Astrocyte of the spinal cord (primary cell): ENCODE data around the gene SPATS2L.
A peak's percentile ranks its signal among the peaks of the same experiment; 100 is the strongest.

Source experiments
- DNase-seq: peaks from one replicate; pipeline ENCODE4 v3.0.0; 2011; ENCODE audit warnings: low read depth, low spot score
- H3K4me3 ChIP-seq: 2 replicates; pipeline ENCODE4 v1.5.1; 2011; ENCODE audit warnings: low read depth, mild to moderate bottlenecking, low read length, moderate library complexity
- in situ Hi-C: cut with HindIII; loops from 2 replicates; pipeline ENCODE4 v1.10.0; 2017; ENCODE audit warnings: low sequenced_read_pairs
- TF ChIP-seq, protein P1 (sequence below): IDR thresholded peaks from 2 replicates; pipeline ENCODE4 v1.5.1; 2012; ENCODE audit warnings: low read depth, mild to moderate bottlenecking, low read length, inconsistent platforms

Gene SPATS2L

DNA sequence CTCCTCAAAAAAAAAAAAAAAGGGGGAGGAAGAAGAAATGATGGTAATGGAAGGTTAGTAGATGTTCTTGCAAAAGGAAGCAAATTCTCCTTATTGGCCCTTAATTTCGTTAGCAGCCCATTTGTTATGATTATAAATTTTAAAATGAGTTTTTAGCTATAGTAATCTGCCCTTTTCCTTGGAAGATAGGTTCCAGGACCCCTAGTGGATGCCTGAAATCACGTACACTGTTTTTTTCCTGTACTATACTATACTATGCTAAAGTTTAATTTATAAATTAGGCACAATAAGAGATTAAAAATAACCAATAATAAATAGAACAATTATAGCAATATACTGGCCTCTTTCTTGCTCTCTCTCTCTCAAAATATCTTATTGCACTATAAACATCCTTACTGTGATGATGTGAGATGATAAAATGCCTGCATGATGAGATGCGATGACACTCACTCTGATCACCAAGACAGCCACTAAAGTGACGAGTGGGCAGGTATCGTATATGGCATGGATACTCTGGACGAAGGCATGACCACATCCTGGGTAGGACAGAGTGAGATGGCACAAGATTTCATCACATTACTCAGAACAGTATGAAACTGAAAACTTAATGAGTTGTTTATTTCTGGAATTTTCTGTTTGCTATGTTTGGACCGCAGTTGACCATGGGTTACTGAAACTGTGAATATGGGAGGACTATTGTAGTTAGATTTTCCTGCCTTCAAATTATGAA, 116.2 kb downstream of the SPATS2L start:
- in situ Hi-C loops = no loop called here
- DNase-seq = no peak
- H3K4me3 ChIP-seq = no peak overlapping the region
- TF ChIP-seq, protein P1, sequence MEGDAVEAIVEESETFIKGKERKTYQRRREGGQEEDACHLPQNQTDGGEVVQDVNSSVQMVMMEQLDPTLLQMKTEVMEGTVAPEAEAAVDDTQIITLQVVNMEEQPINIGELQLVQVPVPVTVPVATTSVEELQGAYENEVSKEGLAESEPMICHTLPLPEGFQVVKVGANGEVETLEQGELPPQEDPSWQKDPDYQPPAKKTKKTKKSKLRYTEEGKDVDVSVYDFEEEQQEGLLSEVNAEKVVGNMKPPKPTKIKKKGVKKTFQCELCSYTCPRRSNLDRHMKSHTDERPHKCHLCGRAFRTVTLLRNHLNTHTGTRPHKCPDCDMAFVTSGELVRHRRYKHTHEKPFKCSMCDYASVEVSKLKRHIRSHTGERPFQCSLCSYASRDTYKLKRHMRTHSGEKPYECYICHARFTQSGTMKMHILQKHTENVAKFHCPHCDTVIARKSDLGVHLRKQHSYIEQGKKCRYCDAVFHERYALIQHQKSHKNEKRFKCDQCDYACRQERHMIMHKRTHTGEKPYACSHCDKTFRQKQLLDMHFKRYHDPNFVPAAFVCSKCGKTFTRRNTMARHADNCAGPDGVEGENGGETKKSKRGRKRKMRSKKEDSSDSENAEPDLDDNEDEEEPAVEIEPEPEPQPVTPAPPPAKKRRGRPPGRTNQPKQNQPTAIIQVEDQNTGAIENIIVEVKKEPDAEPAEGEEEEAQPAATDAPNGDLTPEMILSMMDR = peak; percentile 7

DNA sequence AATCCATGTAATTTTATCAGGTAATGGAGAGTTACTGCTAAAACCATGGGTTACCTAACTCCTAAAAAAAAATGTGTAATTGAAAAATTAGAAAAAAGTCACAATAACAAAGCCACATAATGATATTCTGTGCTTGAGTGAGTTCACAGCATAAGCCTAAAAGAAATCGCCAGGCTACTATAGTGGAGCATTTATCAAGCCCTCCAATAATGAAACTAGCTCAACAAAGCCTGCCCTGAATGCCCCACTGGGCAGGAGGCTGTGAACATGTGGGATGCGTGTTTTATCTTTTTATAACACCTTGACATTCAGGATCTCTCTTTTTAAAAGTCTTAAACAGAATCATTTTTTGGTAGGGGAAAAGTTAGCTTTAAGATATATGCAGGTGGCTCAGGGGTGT, 117.0 kb downstream of the SPATS2L start:
- TF ChIP-seq, protein P1 = no peak
- no peak overlapping the region for H3K4me3 ChIP-seq
- DNase-seq = no peak
- in situ Hi-C loops = no loop called here

DNA sequence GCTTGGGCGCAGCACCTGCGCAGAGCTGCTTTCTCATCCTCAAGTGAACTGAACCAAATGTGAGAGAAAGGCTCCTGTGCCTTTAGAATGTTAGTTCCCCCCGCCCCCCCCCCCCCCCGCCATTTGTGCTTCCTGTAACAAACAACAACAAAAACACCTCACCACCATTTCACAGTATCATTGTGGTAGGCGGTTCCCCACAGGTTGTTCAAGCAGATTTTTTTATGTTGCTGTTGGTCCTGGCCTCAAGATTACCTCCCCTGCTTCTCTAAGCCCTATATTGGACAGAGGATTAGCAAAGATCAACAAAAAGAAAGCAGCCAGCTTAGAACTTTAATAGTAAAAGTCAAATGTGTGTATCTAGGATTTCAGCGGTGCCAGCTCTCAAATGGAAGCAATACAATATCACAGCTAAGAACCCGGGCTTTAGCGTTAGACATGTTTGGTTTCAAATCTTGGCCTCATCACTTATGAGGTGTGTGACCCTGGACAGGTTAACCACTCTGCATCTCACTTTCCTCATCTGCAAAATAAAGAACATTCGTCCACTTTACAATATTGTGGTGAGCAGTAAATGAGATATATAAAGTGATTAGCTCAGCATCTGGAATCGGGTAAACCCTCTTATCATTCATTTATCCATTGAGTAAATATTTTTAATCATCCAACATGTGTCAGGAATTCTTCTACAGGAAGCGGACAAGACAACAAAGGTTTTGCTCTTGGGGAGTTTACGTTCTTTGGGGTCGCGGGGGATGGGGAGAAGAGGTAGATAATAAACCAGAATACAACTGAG, 118.7 kb downstream of the SPATS2L start:
- TF ChIP-seq, protein P1 = no peak
- in situ Hi-C loops = no loop called here
- no peak overlapping the region for H3K4me3 ChIP-seq
- DNase-seq = no peak

DNA sequence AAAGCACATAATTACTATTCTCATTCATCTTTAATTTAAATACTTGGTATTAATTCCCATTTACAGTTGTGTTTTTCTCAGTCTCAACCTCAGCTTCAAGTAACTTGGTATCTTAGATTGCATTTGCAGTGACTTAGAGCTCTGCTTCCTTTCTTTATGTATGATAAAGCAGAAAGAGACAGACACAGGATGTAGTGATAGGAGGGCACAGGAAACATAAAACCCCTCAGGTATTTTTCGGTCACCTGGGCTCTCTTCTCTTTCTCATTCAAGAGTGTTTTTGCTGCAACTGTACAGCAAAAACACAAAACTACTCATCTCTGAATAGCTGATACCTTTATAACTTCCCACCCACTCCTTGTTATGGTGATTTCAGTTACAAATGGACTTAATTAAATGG, 120.3 kb downstream of the SPATS2L start:
- in situ Hi-C loops = no loop called here
- TF ChIP-seq, protein P1 = no peak
- no peak for DNase-seq

DNA sequence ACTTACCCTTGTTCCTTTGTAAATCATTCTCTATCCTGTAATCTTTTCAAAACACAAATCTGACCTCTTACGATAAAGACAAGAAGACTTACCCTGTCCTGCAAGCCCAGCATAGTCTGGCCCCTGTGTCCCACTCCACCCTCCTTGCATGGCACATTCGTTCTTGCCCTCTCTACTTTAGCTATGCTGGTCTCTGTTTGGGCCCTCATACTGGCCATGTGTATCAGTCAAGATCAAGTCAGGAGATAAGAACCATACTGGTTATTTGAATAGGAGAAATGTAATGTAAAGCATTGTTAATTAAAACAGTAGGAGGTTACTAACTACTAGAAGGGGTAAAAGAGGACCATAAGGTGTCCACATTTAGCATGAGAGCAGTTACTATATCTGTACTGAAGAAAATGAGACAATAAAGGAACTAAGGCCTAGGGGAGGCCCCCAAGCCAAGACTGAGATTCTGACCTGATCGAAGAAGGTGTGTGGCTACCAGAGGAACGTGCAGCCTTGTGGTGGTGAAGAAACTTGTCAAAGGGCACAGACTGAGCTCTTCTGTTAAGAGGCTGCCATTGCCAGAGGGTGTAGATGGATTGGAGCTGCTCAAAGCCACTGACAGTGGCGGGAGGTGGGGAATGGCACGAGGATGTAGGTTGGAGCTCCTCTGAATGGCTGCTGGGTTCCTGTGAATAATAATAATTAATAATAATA, 122.6 kb downstream of the SPATS2L start:
- DNase-seq = no peak
- no peak overlapping the region for H3K4me3 ChIP-seq
- TF ChIP-seq, protein P1 = no peak
- in situ Hi-C loops = no loop called here

More for the DNA sequence above, 120.3 kb downstream of the SPATS2L start:
- H3K4me3 ChIP-seq = no peak overlapping the region

DNA sequence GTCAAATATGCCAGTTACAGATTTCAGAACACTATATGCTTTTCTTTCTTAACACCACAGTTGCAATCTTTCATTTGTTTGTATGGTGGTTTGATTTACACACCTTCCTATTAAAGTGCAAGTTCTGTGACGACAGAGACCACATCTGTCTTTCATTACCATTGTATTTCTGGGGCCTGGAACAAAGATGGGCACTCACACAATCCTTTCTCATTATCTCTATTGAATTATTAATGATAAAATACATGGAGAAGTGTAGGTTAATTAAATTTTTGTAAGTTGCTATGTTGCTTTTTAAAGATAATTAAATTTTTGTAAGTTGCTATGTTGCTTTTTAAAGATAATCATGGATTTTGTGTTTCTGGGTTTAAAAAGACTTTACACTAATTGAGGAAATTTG, 123.5 kb downstream of the SPATS2L start:
- TF ChIP-seq, protein P1 = no peak
- no peak overlapping the region for H3K4me3 ChIP-seq
- DNase-seq = no peak
- in situ Hi-C loops = no loop called here
